ENCODE data around the gene ZBTB25. TPM values are rescaled to one million over a fixed set of nuclear protein-coding genes. Genes with fewer than 3 reads are reported as not detected.

ZBTB25 gene
- total RNA-seq, 4 donors from 2014 or later: 4.8 to 10.2 (median 5.6) TPM

GRCh38 chr14:64474041-64474440 is 29.6 kb downstream of the ZBTB25 start:
- TF ChIP-seq POLR2AphosphoS5 (IDR thresholded peaks at IDR 0.05) (no peak), EP300 (IDR thresholded peaks at IDR 0.05; ENCODE audit: low read depth) (no peak), CTCF (IDR thresholded peaks at IDR 0.05) (no peak), POLR2A (IDR thresholded peaks at IDR 0.05) (no peak)
- H3K36me3 ChIP-seq: no peaks in the 10 kb centered on the region
- no peak overlapping the region for H3K4me3 ChIP-seq
- 22 to 52% methylated on average over 1 to 2 of the region's 2 CpGs for WGBS, 2 donors (ENCODE audit: low coverage in 1 of 2)
- in situ Hi-C loops (cut with MboI; ENCODE audit: low pct_ligation_motif_present in 1 of 4, low pct_unique_long_range_greater_than_20kb in 1 of 4, low sequenced_read_pairs in 3 of 4): loop anchor here in 2 of 4 donors (10.0 kb wide), 1 partner anchor 129 kb away; no protein-coding TSS in a partner anchor
- no peak for DNase-seq
- H3K4me1 ChIP-seq: peaks cover 0 to 5% (median 0%) of the 10 kb centered on the region in 4 donors
- H3K27ac ChIP-seq: no peak overlapping the region
- H3K9me3 ChIP-seq: no peaks in the 10 kb centered on the region
- H3K27me3 ChIP-seq: no peaks in the 10 kb centered on the region
- intact Hi-C loops (cut with DNase I; ENCODE audit: low total_unique reads): no loop called here

GRCh38 chr14:64468451-64468850 is 35.2 kb downstream of the ZBTB25 start:
- 60 to 76% methylated on average over 3 of the region's 3 CpGs for WGBS, 2 donors (ENCODE audit: low coverage in 1 of 2)
- Histone ChIP-seq H3K4me1 (peaks cover 5 to 36% (median 15%) of the 10 kb centered on the region in 4 donors), H3K36me3 (no peaks in the 10 kb centered on the region), H3K4me3 (no peak overlapping the region), H3K27ac (peak overlapping the region in 1 of 4 donors; percentile 37), H3K9me3 (no peaks in the 10 kb centered on the region), H3K27me3 (no peaks in the 10 kb centered on the region)
- intact Hi-C loops (cut with DNase I; ENCODE audit: low total_unique reads) (no loop called here), in situ Hi-C loops (cut with MboI; ENCODE audit: low pct_ligation_motif_present in 1 of 4, low pct_unique_long_range_greater_than_20kb in 1 of 4, low sequenced_read_pairs in 3 of 4) (no loop called here)
- DNase-seq: no peak
- TF ChIP-seq POLR2AphosphoS5 (IDR thresholded peaks at IDR 0.05) (no peak), EP300 (IDR thresholded peaks at IDR 0.05; ENCODE audit: low read depth) (no peak), CTCF (IDR thresholded peaks at IDR 0.05) (no peak), POLR2A (IDR thresholded peaks at IDR 0.05) (no peak)

DNA sequence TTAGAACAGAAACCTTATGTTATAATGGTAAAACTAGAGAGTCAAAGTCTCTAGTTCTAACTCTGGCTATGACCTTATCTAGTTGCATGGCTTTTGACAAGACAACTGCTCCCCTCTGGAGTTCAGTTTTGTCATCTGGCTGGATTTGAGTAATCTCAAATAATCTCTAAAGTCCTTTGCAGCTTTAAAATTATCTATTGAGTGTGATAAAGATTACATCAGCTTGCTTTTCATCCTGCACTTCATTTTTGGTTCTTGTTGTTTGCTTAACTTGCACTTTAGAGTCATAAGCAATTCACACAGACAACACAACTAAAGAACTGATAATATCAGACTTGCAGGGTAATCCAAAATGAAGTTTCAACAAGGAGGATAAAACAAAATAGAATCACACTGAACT is 36.1 kb downstream of the ZBTB25 start:
- Histone ChIP-seq H3K4me3 (no peak overlapping the region), H3K27ac (peak overlapping the region in 2 of 4 donors; percentile 78 to 92), H3K4me1 (peaks cover 5 to 36% (median 15%) of the 10 kb centered on the region in 4 donors), H3K27me3 (no peaks in the 10 kb centered on the region), H3K9me3 (no peaks in the 10 kb centered on the region), H3K36me3 (no peaks in the 10 kb centered on the region)
- in situ Hi-C loops (cut with MboI; ENCODE audit: low pct_ligation_motif_present in 1 of 4, low pct_unique_long_range_greater_than_20kb in 1 of 4, low sequenced_read_pairs in 3 of 4): no loop called here
- DNase-seq: no peak
- TF ChIP-seq POLR2AphosphoS5 (IDR thresholded peaks at IDR 0.05): no peak
- TF ChIP-seq POLR2A (IDR thresholded peaks at IDR 0.05): no peak
- no peak for TF ChIP-seq EP300 (IDR thresholded peaks at IDR 0.05; ENCODE audit: low read depth)
- no peak for TF ChIP-seq CTCF (IDR thresholded peaks at IDR 0.05)
- intact Hi-C loops (cut with DNase I; ENCODE audit: low total_unique reads): no loop called here

GRCh38 chr14:64467101-64467500 is 36.5 kb downstream of the ZBTB25 start:
- Histone ChIP-seq H3K36me3 (no peaks in the 10 kb centered on the region), H3K4me3 (no peak overlapping the region), H3K27me3 (no peaks in the 10 kb centered on the region), H3K4me1 (peaks cover 5 to 36% (median 15%) of the 10 kb centered on the region in 4 donors), H3K27ac (peak overlapping the region in 3 of 4 donors; percentile 19 to 92 (median 78)), H3K9me3 (no peaks in the 10 kb centered on the region)
- in situ Hi-C loops (cut with MboI; ENCODE audit: low pct_ligation_motif_present in 1 of 4, low pct_unique_long_range_greater_than_20kb in 1 of 4, low sequenced_read_pairs in 3 of 4) (no loop called here), intact Hi-C loops (cut with DNase I; ENCODE audit: low total_unique reads) (no loop called here)
- 74 to 75% methylated on average over 3 of the region's 3 CpGs for WGBS, 2 donors (ENCODE audit: low coverage in 1 of 2)
- DNase-seq: no peak
- no peak for TF ChIP-seq POLR2AphosphoS5 (IDR thresholded peaks at IDR 0.05)
- TF ChIP-seq EP300 (IDR thresholded peaks at IDR 0.05; ENCODE audit: low read depth): no peak
- no peak for TF ChIP-seq POLR2A (IDR thresholded peaks at IDR 0.05)
- no peak for TF ChIP-seq CTCF (IDR thresholded peaks at IDR 0.05)

All from transverse colon (tissue), 4 donors.